Cardiac muscle cell (in vitro differentiated cells and primary cell): ENCODE data around the gene RNF38. TPM values are rescaled to one million over a fixed set of nuclear protein-coding genes. Genes with fewer than 3 reads are reported as not detected.

ENCODE experiments used
- DNase-seq, 2 donors: peaks; one replicate each; pipeline versions ENCODE4 v3.0.0 to v3.0.0-alpha.2; 2010 to 2017; ENCODE audit warnings: low read depth in 1 of 2, low spot score in 1 of 2
- H3K27ac ChIP-seq: fragments of 200-600 bp; sonication (generic); 2 replicates; pipeline ENCODE4 v1.5.1; 2016
- H3K27me3 ChIP-seq: fragments of 200-600 bp; sonication (generic); 2 replicates; pipeline ENCODE4 v1.6.0; 2016; ENCODE audit warnings: control low read depth
- H3K36me3 ChIP-seq: fragments of 200-600 bp; sonication (generic); 2 replicates; pipeline ENCODE4 v1.5.1; 2016; ENCODE audit warnings: control low read depth
- H3K4me1 ChIP-seq: fragments of 200-600 bp; sonication (generic); 2 replicates; pipeline ENCODE4 v1.8.1; 2017; ENCODE audit warnings: low read depth, mild to moderate bottlenecking, mixed run types
- H3K4me3 ChIP-seq: fragments of 200-600 bp; sonication (generic); 2 replicates; pipeline ENCODE4 v1.5.1; 2016; ENCODE audit warnings: mild to moderate bottlenecking
- H3K9me3 ChIP-seq: fragments of 200-600 bp; sonication (generic); 2 replicates; pipeline ENCODE4 v1.5.1; 2017; ENCODE audit warnings: low read depth, mild to moderate bottlenecking, control low read depth
- CTCF ChIP-seq: IDR thresholded peaks from 2 replicates; pipeline ENCODE4 v1.5.1; 2012; ENCODE audit warnings: low read depth, mild to moderate bottlenecking, low read length
- polyA plus RNA-seq: library from polyadenylated mRNA; unstranded; fragments of >200 nt; fragmentation: Nextera tagmentation; extraction: Ambion mirVana; gene quantifications from 2 replicates; pipeline ENCODE4 v1.2.1, GENCODE V29; 2016
- total RNA-seq: library from RNA; depleted of rRNA; stranded (reverse); fragments of >200 nt; gene quantifications from 2 replicates; pipeline ENCODE4 v1.2.3, GENCODE V29; 2016

RNF38 gene
- total and polyA plus RNA-seq, 2 experiments from 2014 or later, result 20.1 to 26.3 TPM

DNA sequence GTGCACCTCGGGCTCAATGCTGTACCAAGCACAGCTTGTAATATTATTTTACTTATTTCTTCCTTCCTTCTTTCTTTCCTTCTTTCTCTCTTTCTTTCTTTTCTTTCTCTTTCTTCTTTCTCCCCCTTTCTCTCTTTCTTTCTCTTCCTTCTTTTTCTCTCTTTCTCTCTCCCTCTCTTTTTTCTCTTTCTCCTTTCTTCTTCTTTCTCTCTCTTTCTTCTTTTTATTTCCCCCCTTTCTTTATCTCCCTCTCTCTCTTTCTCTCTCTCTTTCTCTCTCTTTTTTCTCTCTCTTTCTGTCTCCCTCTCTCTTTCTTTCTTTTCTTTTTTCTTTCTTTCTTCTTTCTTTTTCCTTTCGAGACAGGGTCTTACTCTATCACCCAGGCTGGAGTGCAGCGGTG, 109.1 kb downstream of the RNF38 start:
- Histone ChIP-seq H3K36me3 (no peaks in the 10 kb centered on the region), H3K9me3 (no peaks in the 10 kb centered on the region), H3K4me3 (no peak overlapping the region), H3K4me1 (no peaks in the 10 kb centered on the region), H3K27me3 (no peaks in the 10 kb centered on the region), H3K27ac (no peak overlapping the region)
- no peak for DNase-seq
- no peak for TF ChIP-seq CTCF

GRCh38 chr9:36289836-36290435, 110.1 kb downstream of the RNF38 start:
- DNase-seq, result no peak
- no peaks in the 10 kb centered on the region for H3K9me3 ChIP-seq
- H3K4me3 ChIP-seq, result no peak overlapping the region
- H3K36me3 ChIP-seq, result no peaks in the 10 kb centered on the region
- TF ChIP-seq CTCF, result no peak
- H3K27me3 ChIP-seq, result no peaks in the 10 kb centered on the region
- H3K4me1 ChIP-seq, result no peaks in the 10 kb centered on the region
- H3K27ac ChIP-seq, result no peak overlapping the region

DNA sequence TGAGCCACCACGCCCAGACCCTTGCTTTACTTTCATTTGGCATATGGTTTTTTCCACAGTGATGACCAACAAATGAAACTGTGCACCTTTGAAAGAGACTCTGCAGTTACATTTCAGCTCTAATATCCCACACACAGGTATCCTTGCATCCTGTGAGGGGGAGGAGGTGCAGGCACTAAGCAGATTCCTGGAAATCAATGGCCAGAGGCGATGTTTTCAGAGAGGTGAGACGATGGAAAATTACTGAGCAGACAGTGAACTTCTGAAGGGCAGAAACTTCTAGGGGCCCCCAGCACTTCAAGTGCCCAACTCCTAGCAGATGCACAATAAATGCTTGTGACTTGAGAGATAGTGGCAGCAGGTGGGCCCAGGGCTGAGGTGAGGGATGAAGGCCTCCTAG, 112.0 kb downstream of the RNF38 start:
- Histone ChIP-seq H3K27ac (no peak overlapping the region), H3K4me1 (no peaks in the 10 kb centered on the region), H3K9me3 (no peaks in the 10 kb centered on the region), H3K27me3 (no peaks in the 10 kb centered on the region), H3K4me3 (no peak overlapping the region), H3K36me3 (no peaks in the 10 kb centered on the region)
- TF ChIP-seq CTCF, result no peak
- DNase-seq, result no peak

Other genes with a start within 250 kb of the RNF38 start
- gene CCIN, start 230.9 kb downstream of the RNF38 start, total RNA-seq, result 0.39 TPM in 1 of 2 replicates, not detected in the other
- gene CCIN, start 230.9 kb downstream of the RNF38 start, polyA plus RNA-seq, result not detected in 2 replicates
- gene CLTA, start 209.3 kb downstream of the RNF38 start, total RNA-seq, result 236 TPM in 2 replicates
- gene CLTA, start 209.3 kb downstream of the RNF38 start, polyA plus RNA-seq, result 118 and 147 TPM in 2 replicates
- 9.5 and 16.7 TPM in 2 replicates for gene GNE, start 141.8 kb downstream of the RNF38 start, total RNA-seq
- gene GNE, start 141.8 kb downstream of the RNF38 start, polyA plus RNA-seq, result 3.6 and 6.1 TPM in 2 replicates
- gene MELK, start 172.6 kb upstream of the RNF38 start, total RNA-seq, result 6.9 and 17.4 TPM in 2 replicates
- gene MELK, start 172.6 kb upstream of the RNF38 start, polyA plus RNA-seq, result 11.5 and 23.4 TPM in 2 replicates